GM19023 (cell line): ENCODE measurements around the gene CHMP3.
"Not testable (repeated sequence)": the region's sequence is repeated elsewhere in the genome, so short reads cannot be mapped to it uniquely, and the experiment has no call there.

Experiments
- ATAC-seq: cut with Tn5 transposase; IDR thresholded peaks from one replicate; pipeline ENCODE4 v1.9.1; 2021; ENCODE audit warnings: mild to moderate bottlenecking, moderate library complexity; ENCODE audit not compliant: unreplicated experiment

The CHMP3 gene

GRCh38 chr2:86549963-86550725, 13.1 kb downstream of the CHMP3 start:
- not testable (repeated sequence) for ATAC-seq

GRCh38 chr2:86549440-86549839, 13.8 kb downstream of the CHMP3 start:
- not testable (repeated sequence) for ATAC-seq

- not testable (repeated sequence) for ATAC-seq
Observed at GRCh38 chr2:86548913-86549396, 14.3 kb downstream of the CHMP3 start.

GRCh38 chr2:86548165-86548912, 14.9 kb downstream of the CHMP3 start:
- ATAC-seq: not testable (repeated sequence)

- ATAC-seq: not testable (repeated sequence)
Observed at GRCh38 chr2:86545296-86545924, 17.8 kb downstream of the CHMP3 start.

- ATAC-seq: not testable (repeated sequence)
Observed at GRCh38 chr2:86544278-86545099, 18.8 kb downstream of the CHMP3 start.

- ATAC-seq: no peak
Observed at GRCh38 chr2:86543793-86544192, 19.4 kb downstream of the CHMP3 start.

- ATAC-seq: no peak
Observed at GRCh38 chr2:86543335-86543734, 19.9 kb downstream of the CHMP3 start.

GRCh38 chr2:86542814-86543213, 20.4 kb downstream of the CHMP3 start:
- no peak for ATAC-seq

GRCh38 chr2:86541334-86541733, 21.9 kb downstream of the CHMP3 start:
- ATAC-seq: no peak

GRCh38 chr2:86533589-86533988, 29.7 kb downstream of the CHMP3 start:
- ATAC-seq: no peak

GRCh38 chr2:86525421-86526340, 37.6 kb downstream of the CHMP3 start:
- ATAC-seq: no peak

- no peak for ATAC-seq
Observed at GRCh38 chr2:86523491-86523890, 39.8 kb downstream of the CHMP3 start.

GRCh38 chr2:86522711-86523110, 40.5 kb downstream of the CHMP3 start:
- ATAC-seq: no peak

GRCh38 chr2:86521922-86522321, 41.3 kb downstream of the CHMP3 start:
- no peak for ATAC-seq

- ATAC-seq: no peak
Observed at GRCh38 chr2:86520153-86520552, 43.1 kb downstream of the CHMP3 start.

- no peak for ATAC-seq
Observed at GRCh38 chr2:86519349-86519748, 43.9 kb downstream of the CHMP3 start.

GRCh38 chr2:86518481-86518880, 44.8 kb downstream of the CHMP3 start:
- no peak for ATAC-seq

- no peak for ATAC-seq
Observed at GRCh38 chr2:86513948-86514660, 49.1 kb downstream of the CHMP3 start.
